Ecto neural progenitor cell (in vitro differentiated cells): ENCODE measurements around the gene SPEG.

Source experiments
- DNase-seq: peaks from one replicate; pipeline ENCODE4 v3.0.0-alpha.2; 2018; ENCODE audit warnings: low spot score

Gene SPEG

DNA sequence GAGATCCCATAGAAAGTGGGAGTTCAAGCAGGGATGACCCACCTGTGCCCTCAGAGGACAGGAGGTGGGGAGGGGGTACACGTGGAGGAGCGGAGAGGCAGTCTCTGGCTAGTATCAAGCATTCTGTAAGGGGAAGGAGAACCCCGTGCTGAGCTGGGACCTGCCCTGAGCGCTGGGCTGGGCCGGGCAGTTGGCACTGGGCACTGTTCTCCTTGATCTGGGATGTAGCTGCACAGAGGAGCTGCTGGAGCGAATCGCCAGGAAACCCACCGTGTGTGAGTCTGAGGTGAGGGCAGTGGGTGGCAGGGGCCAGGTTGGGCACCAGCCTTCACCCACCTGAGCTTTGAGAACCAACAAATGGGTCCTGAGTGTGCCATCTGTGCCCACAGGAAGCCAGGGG is 44.3 kb downstream of the SPEG start:
- DNase-seq: no peak

DNA sequence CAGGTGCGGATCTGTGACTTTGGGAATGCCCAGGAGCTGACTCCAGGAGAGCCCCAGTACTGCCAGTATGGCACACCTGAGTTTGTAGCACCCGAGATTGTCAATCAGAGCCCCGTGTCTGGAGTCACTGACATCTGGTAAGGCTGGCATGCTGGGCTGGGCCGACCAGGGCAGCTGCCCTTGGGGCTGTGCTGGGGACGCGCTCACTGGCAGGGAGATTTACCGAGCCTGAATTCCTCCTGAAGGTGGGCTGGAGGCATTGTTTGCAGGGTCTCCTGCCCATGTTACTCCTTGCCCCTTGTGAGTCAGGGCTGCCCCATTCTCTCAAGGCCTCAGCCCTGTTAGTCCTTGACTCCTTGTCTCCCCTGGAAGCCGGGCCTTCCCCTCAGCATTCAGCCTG is 45.4 kb downstream of the SPEG start:
- no peak for DNase-seq

DNA sequence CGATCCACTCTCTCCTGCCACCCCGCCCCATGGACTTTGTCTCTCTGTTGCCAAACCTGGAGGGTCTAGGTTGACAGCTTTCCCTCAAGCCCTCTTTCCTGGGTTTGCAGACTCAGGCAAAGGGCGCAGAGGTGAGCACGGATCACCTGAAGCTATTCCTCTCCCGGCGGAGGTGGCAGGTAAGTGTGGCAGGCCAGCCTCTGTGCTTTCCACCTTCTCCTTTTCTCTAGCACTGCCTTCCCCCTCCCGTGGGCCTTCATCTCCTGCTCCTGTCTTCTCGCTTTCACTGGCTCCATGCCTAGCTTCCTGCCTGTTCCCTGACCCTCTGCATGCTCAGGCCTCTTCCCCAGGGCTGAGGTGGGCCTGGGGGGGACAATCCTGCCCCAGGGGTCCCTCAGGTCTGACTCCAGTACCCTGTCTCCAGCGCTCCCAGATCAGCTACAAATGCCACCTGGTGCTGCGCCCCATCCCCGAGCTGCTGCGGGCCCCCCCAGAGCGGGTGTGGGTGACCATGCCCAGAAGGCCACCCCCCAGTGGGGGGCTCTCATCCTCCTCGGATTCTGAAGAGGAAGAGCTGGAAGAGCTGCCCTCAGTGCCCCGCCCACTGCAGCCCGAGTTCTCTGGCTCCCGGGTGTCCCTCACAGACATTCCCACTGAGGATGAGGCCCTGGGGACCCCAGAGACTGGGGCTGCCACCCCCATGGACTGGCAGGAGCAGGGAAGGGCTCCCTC is 48.2 kb downstream of the SPEG start:
- no peak for DNase-seq

DNA sequence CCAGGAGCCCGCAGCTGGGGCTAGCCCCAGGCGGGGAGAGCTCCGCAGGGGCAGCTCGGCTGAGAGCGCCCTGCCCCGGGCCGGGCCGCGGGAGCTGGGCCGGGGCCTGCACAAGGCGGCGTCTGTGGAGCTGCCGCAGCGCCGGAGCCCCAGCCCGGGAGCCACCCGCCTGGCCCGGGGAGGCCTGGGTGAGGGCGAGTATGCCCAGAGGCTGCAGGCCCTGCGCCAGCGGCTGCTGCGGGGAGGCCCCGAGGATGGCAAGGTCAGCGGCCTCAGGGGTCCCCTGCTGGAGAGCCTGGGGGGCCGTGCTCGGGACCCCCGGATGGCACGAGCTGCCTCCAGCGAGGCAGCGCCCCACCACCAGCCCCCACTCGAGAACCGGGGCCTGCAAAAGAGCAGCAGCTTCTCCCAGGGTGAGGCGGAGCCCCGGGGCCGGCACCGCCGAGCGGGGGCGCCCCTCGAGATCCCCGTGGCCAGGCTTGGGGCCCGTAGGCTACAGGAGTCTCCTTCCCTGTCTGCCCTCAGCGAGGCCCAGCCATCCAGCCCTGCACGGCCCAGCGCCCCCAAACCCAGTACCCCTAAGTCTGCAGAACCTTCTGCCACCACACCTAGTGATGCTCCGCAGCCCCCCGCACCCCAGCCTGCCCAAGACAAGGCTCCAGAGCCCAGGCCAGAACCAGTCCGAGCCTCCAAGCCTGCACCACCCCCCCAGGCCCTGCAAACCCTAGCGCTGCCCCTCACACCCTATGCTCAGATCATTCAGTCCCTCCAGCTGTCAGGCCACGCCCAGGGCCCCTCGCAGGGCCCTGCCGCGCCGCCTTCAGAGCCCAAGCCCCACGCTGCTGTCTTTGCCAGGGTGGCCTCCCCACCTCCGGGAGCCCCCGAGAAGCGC is 49.1 kb downstream of the SPEG start:
- no peak for DNase-seq

DNA sequence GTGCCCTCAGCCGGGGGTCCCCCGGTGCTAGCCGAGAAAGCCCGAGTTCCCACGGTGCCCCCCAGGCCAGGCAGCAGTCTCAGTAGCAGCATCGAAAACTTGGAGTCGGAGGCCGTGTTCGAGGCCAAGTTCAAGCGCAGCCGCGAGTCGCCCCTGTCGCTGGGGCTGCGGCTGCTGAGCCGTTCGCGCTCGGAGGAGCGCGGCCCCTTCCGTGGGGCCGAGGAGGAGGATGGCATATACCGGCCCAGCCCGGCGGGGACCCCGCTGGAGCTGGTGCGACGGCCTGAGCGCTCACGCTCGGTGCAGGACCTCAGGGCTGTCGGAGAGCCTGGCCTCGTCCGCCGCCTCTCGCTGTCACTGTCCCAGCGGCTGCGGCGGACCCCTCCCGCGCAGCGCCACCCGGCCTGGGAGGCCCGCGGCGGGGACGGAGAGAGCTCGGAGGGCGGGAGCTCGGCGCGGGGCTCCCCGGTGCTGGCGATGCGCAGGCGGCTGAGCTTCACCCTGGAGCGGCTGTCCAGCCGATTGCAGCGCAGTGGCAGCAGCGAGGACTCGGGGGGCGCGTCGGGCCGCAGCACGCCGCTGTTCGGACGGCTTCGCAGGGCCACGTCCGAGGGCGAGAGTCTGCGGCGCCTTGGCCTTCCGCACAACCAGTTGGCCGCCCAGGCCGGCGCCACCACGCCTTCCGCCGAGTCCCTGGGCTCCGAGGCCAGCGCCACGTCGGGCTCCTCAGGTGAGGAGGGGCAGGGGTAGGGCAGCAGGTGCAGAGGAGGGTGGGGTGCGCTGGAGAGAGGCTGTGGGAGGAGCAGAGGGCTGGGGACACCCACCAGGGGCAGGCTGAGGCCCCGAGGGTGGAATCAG is 49.9 kb downstream of the SPEG start:
- DNase-seq: peak; percentile 62

DNA sequence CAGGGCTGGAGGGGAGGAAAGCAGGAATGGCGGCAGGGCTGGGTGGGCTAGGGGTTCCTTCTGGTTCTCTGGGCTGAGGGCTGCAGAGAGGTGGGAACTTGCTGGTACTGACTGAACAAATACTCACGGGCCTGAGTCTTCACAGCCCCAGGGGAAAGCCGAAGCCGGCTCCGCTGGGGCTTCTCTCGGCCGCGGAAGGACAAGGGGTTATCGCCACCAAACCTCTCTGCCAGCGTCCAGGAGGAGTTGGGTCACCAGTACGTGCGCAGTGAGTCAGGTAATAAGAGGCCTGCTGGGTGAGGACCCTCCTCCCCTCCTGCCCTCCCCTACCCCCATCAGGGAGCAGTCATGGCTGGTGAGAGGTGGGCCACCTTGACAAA is 50.5 kb downstream of the SPEG start:
- no peak for DNase-seq

DNA sequence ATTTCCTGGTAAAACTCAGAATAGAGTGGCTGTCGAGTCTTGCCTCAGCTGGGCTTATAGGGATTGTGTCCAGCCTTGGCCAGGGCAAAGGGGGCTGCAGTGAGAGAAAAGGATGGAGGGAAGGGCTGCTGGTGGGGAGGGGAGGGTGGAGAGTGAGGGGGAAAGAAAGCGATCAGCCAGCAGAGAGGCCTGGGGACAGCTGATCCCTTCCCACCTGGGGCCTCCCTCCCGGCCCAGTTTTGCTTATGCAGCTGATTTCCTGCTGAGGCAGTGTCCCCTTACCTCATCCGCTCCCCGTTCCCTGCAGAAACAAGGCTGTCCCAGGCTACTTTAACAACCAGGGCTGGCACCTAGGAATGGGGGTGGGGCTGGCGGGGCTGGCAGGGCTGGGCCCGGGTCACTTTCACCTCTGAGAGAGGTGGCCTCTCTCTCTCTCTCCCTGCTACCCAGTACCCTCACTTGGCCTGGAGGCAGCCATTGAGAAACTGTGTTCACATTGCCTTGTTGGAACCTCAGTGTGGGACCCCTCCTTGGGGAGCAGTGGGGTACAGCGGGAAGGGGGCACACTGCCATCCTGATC is 51.8 kb downstream of the SPEG start:
- DNase-seq: no peak

DNA sequence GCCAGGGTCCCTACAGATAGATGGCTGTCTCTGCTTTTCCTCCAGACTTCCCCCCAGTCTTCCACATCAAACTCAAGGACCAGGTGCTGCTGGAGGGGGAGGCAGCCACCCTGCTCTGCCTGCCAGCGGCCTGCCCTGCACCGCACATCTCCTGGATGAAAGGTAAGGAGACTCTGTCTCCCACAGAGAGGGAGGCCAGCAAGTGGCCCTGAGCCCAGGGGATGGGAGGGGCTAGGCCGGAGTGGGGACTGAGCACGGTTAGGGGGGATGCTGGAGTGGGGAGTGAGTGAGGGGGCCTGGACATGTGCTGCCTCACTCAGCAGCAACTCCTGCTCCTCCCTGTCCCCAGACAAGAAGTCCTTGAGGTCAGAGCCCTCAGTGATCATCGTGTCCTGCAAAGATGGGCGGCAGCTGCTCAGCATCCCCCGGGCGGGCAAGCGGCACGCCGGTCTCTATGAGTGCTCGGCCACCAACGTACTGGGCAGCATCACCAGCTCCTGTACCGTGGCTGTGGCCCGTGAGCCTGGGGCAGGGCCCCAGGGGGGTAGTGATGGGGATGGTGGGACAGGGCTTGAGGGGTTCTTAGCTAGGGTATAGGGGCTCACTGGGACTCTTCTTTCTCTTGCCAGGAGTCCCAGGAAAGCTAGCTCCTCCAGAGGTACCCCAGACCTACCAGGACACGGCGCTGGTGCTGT is 53.7 kb downstream of the SPEG start:
- DNase-seq: no peak

DNA sequence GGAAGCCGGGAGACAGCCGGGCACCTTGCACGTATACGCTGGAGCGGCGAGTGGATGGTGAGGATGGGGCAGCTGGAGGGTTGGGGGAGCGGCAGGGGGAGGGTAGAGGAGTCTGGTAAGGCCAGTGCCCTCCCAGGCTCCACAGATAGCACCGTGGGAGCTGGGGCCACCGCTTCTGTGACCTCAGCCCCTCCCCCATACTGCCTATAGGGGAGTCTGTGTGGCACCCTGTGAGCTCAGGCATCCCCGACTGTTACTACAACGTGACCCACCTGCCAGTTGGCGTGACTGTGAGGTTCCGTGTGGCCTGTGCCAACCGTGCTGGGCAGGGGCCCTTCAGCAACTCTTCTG is 54.2 kb downstream of the SPEG start:
- no peak for DNase-seq

DNA sequence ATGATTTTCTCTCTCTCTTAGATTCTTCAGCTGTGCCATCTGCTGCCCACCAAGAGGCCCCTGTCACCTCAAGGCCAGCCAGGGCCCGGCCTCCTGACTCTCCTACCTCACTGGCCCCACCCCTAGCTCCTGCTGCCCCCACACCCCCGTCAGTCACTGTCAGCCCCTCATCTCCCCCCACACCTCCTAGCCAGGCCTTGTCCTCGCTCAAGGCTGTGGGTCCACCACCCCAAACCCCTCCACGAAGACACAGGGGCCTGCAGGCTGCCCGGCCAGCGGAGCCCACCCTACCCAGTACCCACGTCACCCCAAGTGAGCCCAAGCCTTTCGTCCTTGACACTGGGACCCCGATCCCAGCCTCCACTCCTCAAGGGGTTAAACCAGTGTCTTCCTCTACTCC is 54.7 kb downstream of the SPEG start:
- DNase-seq: no peak

DNA sequence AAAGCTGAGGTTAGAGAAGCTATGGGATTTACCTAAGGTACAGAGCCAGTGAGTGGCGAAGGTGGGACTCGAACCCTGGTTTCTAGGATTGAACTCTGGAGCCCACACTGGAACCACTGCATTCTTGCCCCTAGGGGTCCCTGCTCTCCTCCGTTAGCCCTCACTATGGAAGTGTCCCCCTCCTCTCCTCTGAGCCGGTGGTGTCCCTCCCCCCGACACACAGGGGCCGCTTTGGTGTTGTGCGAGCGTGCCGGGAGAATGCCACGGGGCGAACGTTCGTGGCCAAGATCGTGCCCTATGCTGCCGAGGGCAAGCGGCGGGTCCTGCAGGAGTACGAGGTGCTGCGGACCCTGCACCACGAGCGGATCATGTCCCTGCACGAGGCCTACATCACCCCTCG is 55.5 kb downstream of the SPEG start:
- DNase-seq: no peak

DNA sequence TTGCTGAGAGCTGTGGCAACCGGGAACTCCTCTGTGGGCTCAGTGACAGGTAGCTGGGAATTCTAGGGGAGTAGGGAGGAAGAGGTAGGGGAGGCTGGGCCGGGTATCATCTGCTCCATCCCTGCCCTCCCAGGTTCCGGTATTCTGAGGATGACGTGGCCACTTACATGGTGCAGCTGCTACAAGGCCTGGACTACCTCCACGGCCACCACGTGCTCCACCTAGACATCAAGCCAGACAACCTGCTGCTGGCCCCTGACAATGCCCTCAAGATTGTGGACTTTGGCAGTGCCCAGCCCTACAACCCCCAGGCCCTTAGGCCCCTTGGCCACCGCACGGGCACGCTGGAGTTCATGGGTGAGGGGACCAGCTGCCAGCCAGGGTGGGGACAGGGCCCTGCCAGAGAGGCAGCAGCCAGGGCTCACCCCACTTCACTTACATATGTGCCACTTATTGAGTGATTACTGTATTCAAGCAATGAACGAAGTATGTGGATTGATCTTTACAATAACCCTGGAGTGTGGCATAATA is 56.0 kb downstream of the SPEG start:
- DNase-seq: no peak

DNA sequence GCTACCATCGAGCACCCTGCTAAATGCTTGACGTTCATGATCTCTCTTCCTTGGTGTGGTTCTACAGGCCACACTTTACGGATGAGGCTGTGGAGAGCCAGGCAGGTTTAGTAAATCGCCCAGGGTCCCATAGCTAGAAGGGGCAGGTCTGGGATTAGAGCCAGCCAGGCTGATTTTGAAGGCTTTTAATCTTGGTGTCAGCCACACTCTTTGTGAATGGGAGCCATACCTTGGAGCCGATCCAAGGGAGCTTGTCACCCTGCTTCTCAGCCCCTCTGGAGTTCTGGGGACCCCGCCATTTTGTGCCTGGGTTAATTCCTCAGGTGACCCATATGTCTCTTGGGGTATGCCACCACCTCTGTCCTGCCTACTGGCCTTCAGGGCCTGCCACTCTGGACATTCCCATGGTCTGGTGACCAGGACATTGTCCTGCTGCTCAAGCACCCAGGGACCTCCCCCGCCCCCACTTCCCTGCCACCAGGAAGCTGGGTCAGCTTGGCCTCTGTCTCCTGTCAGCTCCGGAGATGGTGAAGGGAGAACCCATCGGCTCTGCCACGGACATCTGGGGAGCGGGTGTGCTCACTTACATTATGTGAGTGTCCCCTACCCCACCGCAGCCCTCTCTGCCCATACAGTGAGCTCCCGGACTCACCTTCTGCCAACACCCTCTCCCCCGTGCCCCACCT is 56.8 kb downstream of the SPEG start:
- DNase-seq: no peak

DNA sequence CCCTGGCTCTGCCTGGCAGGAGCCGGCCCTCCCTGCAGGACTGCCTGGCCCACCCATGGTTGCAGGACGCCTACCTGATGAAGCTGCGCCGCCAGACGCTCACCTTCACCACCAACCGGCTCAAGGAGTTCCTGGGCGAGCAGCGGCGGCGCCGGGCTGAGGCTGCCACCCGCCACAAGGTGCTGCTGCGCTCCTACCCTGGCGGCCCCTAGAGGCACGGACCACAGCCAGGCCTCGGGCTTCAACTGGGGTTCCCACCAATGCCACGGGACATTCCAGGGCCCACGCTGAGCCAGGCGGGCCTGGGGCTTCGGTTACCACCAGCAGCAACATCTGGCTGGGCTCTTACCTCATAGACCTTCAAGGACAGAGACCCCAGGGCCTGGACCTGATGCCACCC is 57.9 kb downstream of the SPEG start:
- no peak for DNase-seq

DNA sequence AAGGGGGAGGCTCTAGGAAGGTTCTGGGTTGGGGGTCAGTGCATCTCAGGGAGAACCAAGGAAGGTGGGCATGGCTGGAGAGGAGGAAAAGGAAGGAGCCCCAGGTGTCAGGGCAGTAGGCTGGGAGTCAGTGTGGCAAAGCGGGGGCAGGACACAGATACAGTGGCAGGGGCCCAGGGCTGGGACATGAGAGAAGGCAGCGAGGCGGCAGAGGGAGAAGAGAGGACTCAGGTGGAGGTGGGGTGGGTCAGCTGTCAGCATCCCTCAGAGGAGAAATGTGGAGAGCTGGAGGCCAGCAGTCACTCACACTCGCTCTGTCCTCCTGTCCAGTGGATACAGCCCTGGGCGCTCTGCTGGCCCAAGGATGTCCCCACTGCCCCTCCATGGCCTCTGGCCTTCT is 58.4 kb downstream of the SPEG start:
- no peak for DNase-seq

DNA sequence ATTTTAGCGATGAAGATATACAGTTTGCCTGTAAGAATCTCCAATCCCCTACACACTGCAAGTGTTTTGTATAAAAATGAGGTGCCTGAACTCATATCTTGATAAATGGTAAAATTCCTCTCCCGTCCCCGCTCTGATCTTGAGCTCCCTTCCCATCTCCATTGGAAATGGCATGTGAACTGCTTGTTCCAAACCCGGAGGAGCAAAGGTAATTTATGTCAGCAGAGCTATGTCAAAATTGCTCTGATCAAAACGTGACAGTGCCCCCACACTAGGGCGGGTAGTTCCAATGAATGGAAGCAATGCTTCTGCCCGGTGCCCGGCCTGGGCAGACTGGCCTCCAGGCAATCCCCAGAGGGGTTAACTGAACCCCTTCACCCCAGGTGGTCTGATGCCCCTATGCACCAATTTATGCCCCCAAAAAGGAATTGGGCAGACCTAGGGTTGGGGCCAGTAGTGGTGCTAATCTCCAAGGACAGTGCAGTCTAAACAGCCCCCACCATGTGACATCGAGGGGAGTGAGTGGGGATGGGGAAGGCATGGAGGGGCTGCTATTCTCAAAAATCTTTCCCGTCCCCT is 60.4 kb downstream of the SPEG start:
- no peak for DNase-seq

DNA sequence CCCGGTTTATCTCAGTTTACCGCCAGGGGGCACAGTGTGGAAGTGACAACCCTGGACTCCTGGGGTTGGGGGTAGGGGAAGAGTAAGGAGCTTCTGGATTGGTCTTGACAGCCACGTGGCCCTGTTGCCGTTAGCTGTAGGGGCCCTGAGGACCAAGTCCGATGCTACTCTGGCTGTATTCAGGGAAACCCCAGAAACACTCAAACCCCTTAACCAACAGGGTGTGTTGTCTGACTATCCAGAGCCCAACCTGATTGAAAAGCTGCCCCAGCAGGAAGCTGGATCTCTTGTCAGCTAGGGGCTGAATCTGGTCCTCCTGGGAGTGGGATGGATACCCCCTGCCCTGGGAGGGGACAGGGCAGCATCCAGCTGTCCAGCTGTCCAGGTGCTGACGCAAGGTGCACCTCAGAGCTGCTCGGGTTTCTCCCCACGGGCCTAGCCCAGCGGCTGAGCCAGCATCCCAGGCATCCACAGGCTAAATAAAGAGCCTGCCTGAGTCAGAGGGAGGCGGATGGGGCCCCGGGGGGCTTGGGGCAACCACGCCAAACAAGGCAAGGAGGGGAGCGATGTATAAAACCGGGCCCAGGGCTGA is 61.0 kb downstream of the SPEG start:
- DNase-seq: peak; percentile 81

DNA sequence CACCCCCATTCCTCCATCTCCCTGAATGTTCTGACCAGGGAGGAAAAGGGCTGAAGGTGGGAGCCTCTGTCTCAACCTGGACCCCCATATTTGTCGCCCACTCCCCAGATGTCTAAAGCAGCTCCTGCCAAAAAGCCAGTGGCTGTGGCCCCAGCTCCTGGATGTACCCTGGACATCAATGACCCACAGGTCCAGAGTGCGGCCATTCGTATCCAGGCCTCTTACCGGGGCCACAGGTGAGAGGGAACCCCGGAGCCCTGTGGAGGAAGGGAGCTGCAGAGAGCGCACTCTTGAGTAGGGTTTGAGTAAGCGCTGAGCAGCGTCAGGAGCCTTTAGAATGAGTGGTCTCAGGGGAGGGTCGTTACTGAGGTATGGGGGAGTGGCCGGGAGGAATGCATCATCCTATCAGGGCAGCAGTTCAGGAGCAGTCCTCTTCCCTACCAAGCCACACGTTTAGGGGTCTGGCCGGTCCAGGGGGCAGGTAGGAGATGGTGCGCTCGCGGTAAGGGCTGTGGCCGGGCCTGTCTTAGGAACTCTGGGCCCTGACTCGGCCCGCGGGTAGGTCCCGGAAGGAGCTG is 61.7 kb downstream of the SPEG start:
- DNase-seq: no peak

DNA sequence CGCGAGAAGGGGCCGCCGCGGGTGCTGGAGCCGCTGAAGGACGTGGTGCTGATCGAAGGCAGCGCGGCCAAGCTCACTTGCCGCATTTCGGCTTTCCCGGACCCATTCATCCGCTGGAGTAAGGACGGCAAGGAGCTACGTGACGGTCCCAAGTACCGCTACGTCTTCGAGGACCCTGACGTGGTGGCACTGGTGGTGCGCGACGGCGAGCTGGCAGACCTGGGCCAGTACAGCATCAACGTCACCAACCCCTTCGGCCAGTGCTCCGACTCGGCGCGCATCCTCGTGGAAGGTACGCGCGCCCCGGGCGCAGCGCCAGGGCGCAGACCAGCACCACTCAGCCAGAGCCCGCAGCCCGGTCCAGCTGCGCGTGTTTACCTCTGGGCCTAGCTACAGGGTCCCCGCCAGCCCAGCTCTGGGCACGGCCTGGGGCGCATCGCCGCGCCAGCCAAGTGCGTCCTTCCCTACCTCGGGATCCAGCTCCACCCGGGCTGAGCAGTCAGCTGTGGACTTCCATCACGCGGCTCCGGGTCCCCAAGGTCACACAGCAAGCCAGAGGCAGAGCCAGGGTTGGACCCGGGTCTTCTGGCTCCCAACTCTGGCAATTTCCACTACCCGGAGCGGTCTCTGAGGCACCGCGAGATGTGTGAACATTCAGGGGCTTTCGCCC is 62.3 kb downstream of the SPEG start:
- DNase-seq: no peak
